OCI-LY3 (cell line): ENCODE measurements around the gene RPL10A.

Experiments used
- EZH2phosphoT487 ChIP-seq: fragments of 200-600 bp; shearing (Covaris generic); IDR thresholded peaks from 2 replicates; pipeline ENCODE4 v1.6.1; 2018; ENCODE audit warnings: antibody characterized with exemption, mixed run types, low read depth
- TF ChIP-seq, protein P1 (sequence below): fragments of 200-600, 300-600 bp; sonication (generic); IDR thresholded peaks from 2 replicates; pipeline ENCODE4 v1.5.1; 2014; ENCODE audit warnings: antibody characterized with exemption, low read length, low read depth

- TF ChIP-seq, protein P1, sequence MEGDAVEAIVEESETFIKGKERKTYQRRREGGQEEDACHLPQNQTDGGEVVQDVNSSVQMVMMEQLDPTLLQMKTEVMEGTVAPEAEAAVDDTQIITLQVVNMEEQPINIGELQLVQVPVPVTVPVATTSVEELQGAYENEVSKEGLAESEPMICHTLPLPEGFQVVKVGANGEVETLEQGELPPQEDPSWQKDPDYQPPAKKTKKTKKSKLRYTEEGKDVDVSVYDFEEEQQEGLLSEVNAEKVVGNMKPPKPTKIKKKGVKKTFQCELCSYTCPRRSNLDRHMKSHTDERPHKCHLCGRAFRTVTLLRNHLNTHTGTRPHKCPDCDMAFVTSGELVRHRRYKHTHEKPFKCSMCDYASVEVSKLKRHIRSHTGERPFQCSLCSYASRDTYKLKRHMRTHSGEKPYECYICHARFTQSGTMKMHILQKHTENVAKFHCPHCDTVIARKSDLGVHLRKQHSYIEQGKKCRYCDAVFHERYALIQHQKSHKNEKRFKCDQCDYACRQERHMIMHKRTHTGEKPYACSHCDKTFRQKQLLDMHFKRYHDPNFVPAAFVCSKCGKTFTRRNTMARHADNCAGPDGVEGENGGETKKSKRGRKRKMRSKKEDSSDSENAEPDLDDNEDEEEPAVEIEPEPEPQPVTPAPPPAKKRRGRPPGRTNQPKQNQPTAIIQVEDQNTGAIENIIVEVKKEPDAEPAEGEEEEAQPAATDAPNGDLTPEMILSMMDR = no peak
- TF ChIP-seq EZH2phosphoT487 = no peak
These were observed 7.8 kb downstream of the RPL10A start for GRCh38 chr6:35476004-35476403.
